ENCODE data around the gene C8G.

The C8G gene

DNA sequence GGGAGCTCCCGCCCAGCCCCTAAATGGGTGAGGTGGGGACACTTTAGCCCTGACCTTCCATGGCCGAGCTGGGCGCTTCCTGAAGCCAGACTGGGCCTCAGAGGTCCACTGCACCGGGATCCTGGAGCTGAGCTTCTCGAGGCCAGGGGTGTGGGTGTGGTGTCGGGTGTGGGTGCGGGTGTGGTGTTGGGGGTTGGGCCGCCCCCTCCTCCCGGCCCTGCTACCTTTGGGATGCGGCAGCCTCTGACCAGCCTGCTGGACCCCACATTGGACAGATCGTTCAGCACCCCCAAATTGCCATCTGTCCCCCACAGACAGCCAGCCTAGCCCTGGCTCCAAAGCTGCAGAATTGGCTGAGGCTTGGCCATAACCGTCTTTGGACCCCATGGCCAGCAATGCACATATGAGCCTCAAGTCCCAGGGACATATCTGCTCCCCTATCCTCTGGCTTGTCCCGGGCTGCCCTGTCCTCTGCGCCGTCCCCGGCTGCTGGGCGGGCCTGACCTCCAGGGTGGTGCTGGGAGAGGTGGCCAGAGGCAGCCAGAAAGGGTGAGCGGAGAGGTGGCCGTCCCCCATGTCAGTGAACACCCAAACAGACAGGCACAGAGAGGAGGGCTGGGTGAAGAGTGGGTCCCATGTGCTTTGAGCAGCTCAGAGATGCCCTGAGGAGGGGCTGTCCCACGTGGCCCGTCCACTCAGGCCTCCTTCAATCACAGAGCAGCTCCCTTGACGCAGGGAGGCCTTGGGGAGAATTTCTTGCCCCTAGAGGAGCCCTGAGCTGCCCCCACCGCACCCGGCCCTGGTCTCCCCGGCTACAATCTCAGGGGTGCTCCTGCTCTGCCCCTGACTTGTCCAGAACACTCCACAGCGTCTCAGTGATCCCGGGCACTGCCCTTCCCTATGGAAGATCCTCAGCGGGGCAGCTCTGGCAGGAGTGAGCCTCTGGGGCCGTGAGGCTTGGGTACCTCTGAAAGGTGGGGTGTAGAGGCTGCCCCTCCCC lies 28.9 kb downstream of the C8G start:
- TF ChIP-seq, protein P1, sequence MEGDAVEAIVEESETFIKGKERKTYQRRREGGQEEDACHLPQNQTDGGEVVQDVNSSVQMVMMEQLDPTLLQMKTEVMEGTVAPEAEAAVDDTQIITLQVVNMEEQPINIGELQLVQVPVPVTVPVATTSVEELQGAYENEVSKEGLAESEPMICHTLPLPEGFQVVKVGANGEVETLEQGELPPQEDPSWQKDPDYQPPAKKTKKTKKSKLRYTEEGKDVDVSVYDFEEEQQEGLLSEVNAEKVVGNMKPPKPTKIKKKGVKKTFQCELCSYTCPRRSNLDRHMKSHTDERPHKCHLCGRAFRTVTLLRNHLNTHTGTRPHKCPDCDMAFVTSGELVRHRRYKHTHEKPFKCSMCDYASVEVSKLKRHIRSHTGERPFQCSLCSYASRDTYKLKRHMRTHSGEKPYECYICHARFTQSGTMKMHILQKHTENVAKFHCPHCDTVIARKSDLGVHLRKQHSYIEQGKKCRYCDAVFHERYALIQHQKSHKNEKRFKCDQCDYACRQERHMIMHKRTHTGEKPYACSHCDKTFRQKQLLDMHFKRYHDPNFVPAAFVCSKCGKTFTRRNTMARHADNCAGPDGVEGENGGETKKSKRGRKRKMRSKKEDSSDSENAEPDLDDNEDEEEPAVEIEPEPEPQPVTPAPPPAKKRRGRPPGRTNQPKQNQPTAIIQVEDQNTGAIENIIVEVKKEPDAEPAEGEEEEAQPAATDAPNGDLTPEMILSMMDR (conservative IDR thresholded peaks at IDR 0.05), result no peak
- H3K27ac ChIP-seq, result no peak overlapping the region

GRCh38 chr9:136974817-136975535 lies 29.9 kb downstream of the C8G start:
- TF ChIP-seq, protein P1 (conservative IDR thresholded peaks at IDR 0.05), result no peak
- no peak overlapping the region for H3K27ac ChIP-seq

DNA sequence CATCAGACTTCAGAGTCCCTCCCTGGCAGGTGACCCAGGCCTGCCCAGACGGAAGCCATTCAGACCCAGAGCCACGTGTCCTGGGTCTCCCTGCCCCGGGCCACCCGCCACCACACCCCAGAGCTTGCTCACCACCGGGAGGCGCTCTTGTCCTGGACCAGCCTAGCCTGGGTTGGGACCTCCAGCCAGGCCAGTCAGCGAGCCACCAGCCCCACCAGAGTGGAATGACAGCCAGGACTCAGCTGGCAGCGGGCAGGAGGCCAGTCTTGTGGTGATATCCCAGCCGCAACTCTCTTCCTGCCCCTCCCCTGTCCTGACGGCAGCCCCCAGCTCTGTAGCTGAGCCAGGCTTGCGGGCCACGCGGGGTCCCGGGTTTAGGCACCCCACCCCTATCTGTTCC lies 30.6 kb downstream of the C8G start:
- TF ChIP-seq, protein P1 (conservative IDR thresholded peaks at IDR 0.05), result no peak

DNA sequence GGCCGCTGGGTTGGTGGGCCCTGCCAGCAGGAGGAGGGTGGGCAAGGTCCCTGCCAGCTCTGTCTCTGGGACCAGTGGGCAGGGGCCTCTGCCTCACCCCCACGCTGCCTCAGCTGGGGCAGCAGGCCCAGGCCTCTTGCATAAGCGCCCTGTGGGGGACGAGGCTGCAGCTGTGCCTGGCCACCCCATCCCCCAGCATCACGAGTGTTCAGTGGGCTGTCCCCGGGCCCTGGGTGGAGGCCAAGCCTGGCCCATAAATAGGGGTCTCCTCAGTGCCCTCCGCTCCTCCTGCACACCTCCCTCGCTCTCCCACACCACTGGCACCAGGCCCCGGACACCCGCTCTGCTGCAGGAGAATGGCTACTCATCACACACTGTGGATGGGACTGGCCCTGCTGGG lies 32.2 kb downstream of the C8G start, which contains the start of gene PTGDS:
PTGDS (plus strand) TSS at position 282 of the 400 bp plus-strand sequence; CDS start at position 357, 75 bp downstream.
- peak within 1 kb of the TSS; percentile 31; the same call in 1 of the 2 replicates for H3K27ac ChIP-seq

More for the DNA sequence above, 30.6 kb downstream of the C8G start:
- no peak overlapping the region for H3K27ac ChIP-seq

DNA sequence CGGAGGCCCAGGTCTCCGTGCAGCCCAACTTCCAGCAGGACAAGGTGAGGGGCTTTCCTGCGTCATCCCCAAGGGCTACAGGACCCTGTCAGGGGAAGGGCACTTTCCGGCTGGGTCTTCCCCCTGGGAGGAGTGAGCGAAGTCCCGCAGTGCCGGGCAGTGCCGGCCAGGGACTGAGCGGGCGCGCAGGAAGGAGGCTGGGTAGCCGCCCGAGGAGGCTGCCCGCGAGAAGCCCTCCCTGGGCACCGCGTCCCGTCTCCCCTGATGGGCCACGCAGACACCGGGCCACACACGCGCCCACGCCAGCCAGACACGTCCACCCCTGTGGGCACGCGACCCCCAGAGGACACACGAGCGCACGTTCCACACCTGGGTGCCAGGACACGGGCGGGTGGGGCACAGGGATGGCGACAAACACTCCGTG lies 32.6 kb downstream of the C8G start:
- H3K27ac ChIP-seq, result peak overlapping the region; percentile 31; the same call in 1 of the 2 replicates
- TF ChIP-seq, protein P1 (conservative IDR thresholded peaks at IDR 0.05), result no peak

More for the DNA sequence above, 32.2 kb downstream of the C8G start, which contains the start of gene PTGDS:
- TF ChIP-seq, protein P1 (conservative IDR thresholded peaks at IDR 0.05), result no peak

DNA sequence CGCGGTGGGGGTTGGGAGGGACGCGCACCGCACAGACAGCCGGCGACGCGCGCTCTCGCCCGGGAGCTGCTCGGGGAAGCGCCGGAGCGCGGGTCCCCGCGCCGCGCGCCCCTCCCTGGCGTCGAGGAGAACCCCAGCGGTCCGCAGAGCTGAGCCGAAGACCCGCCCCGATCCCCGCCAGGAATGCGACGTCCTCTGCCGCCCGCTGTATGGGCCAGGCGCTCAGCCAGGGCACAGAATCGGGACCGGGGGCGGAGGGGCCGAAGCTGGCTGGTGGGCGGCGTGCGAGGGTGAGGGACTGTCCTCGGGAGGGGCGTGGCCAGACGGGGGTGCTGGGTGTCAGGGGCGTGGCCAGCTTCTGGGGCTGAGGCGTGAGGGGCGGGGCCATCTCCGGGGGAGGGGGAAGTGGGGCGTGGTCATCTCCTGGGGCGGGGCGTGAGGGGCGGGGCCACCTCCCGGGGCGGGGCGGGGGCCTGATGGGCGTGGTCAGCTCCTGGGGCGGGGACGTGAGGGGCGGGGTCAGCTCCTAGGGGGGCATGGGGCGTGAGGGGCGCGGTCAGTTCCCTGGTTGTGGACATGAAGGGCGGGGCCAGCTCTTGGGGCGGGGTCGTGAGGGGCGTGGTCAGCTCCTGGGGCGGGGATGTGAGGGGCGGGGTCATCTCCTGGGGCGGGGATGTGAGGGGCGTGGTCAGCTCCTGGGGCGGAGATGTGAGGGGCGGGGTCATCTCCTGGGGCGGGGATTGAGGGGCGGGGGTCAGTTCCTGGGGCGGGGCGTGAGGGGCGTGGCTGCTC lies 33.2 kb downstream of the C8G start:
- H3K27ac ChIP-seq, result peak overlapping the region; percentile 31; the same call in 1 of the 2 replicates
- TF ChIP-seq, protein P1 (conservative IDR thresholded peaks at IDR 0.05), result no peak

Data from VCaP (cell line).